ENCODE measurements around the gene EGFL7. TPM values are rescaled to one million over a fixed set of nuclear protein-coding genes. Genes with fewer than 3 reads are reported as not detected.

Gene EGFL7
- total RNA-seq (2014; rRNA removed; shearing (Covaris generic)): 0.71 and 0.81 TPM in 2 replicates

- H3K9me3 ChIP-seq (replicated peaks): no peaks in the 10 kb centered on the region
- no peak for DNase-seq
- no peak within 1 kb of the TSS for H3K4me3 ChIP-seq
- H3K36me3 ChIP-seq: no peaks in the 10 kb centered on the region
- H3K4me1 ChIP-seq: peaks cover 29% of the 10 kb centered on the region
- H3K27ac ChIP-seq: no peak within 1 kb of the TSS
- peaks cover 87% of the 10 kb centered on the region for H3K27me3 ChIP-seq
These were observed at the start of gene EGFL7 for GRCh38 chr9:136662656-136663581. TSS of gene EGFL7 (plus strand) at chr9:136662916. CDS start at chr9:136668283, 5,367 bp downstream.

GRCh38 chr9:136613824-136614371, 48.8 kb upstream of the EGFL7 start:
- Histone ChIP-seq H3K9me3 (replicated peaks) (no peaks in the 10 kb centered on the region), H3K27ac (no peak overlapping the region), H3K4me1 (peaks cover 6% of the 10 kb centered on the region), H3K4me3 (no peak overlapping the region), H3K27me3 (peaks cover 74% of the 10 kb centered on the region), H3K36me3 (no peaks in the 10 kb centered on the region)
- no peak for DNase-seq

- H3K4me1 ChIP-seq: peaks cover 7% of the 10 kb centered on the region
- H3K27me3 ChIP-seq: peaks cover 74% of the 10 kb centered on the region
- DNase-seq: no peak
- no peak overlapping the region for H3K4me3 ChIP-seq
- no peaks in the 10 kb centered on the region for H3K9me3 ChIP-seq (replicated peaks)
- no peak overlapping the region for H3K27ac ChIP-seq
- H3K36me3 ChIP-seq: no peaks in the 10 kb centered on the region
These were observed 48.3 kb upstream of the EGFL7 start for GRCh38 chr9:136614372-136614922.

GRCh38 chr9:136614967-136615623, 47.6 kb upstream of the EGFL7 start:
- H3K27ac ChIP-seq: no peak overlapping the region
- peaks cover 74% of the 10 kb centered on the region for H3K27me3 ChIP-seq
- no peak for DNase-seq
- H3K36me3 ChIP-seq: no peaks in the 10 kb centered on the region
- peaks cover 13% of the 10 kb centered on the region for H3K4me1 ChIP-seq
- no peaks in the 10 kb centered on the region for H3K9me3 ChIP-seq (replicated peaks)
- H3K4me3 ChIP-seq: no peak overlapping the region

- DNase-seq: no peak
- no peak overlapping the region for H3K4me3 ChIP-seq
- H3K27ac ChIP-seq: no peak overlapping the region
- peaks cover 77% of the 10 kb centered on the region for H3K27me3 ChIP-seq
- no peaks in the 10 kb centered on the region for H3K36me3 ChIP-seq
- peaks cover 20% of the 10 kb centered on the region for H3K4me1 ChIP-seq
- no peaks in the 10 kb centered on the region for H3K9me3 ChIP-seq (replicated peaks)
These were observed 46.9 kb upstream of the EGFL7 start for GRCh38 chr9:136615631-136616306.

DNA sequence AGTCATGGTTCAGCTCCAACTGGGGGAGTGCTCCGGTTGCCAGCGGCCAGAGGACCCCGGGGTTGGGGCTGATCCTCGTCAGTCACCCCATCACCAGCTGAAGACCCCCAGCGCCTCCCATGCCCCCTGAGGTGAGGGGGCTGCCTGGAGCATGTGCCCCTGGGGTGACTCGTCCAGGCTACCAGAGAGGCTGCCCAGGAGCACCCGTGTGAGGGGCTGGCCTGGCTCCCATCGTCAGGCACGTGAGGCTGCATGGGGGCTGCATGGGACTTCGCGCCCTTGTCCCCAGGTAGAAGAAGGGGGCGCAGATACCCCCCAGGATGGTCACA, 46.4 kb upstream of the EGFL7 start:
- H3K36me3 ChIP-seq: no peaks in the 10 kb centered on the region
- H3K4me1 ChIP-seq: peaks cover 25% of the 10 kb centered on the region
- H3K27me3 ChIP-seq: peaks cover 81% of the 10 kb centered on the region
- no peak overlapping the region for H3K27ac ChIP-seq
- no peak for DNase-seq
- H3K9me3 ChIP-seq (replicated peaks): no peaks in the 10 kb centered on the region
- no peak overlapping the region for H3K4me3 ChIP-seq

DNA sequence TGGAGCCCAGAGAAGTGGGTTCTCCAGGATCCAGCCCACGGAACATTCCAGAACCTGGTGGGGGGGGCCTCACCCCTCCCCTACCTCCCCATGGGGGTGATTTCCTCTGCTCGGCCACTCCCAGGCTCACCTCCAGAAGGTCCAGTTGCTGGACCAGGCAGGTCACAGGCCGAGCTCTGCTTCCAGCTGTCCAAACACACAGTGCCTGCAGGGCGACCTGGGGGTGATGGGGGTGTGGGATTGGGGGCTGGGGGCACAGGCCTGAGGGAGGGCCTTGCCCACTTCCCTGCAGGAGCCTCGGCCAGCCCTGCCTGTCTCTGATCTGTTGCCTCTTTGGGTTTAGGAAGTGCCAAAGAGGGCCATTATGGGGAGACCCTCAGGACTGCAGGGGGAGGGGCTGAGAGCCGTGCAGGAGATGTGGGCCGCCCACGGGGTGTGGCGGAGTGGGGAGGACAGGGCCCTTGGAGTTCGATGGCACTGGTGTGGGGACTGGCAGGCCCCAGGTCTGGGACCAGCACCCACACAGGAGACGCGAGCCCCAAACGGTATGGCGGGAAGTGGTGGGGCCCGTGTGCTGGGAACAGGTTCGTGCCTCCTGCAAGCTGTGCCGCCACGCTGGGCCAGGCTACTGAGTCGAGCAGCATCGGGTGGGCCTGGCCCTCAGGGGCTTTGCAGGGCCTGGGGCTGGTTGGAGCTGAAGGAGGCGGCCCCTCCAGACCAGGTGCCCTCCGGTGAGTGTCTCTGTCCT, 45.6 kb upstream of the EGFL7 start:
- Histone ChIP-seq H3K36me3 (no peaks in the 10 kb centered on the region), H3K27me3 (peaks cover 83% of the 10 kb centered on the region), H3K4me1 (peaks cover 28% of the 10 kb centered on the region), H3K27ac (no peak overlapping the region), H3K4me3 (no peak overlapping the region), H3K9me3 (replicated peaks) (no peaks in the 10 kb centered on the region)
- no peak for DNase-seq

GRCh38 chr9:136617746-136618579, 44.8 kb upstream of the EGFL7 start:
- Histone ChIP-seq H3K4me1 (peaks cover 28% of the 10 kb centered on the region), H3K27ac (no peak overlapping the region), H3K36me3 (no peaks in the 10 kb centered on the region), H3K9me3 (replicated peaks) (no peaks in the 10 kb centered on the region), H3K4me3 (no peak overlapping the region), H3K27me3 (peaks cover 86% of the 10 kb centered on the region)
- DNase-seq: peak in 1 of 2 experiments; percentile 42

GRCh38 chr9:136618580-136619547, 43.9 kb upstream of the EGFL7 start:
- peaks cover 81% of the 10 kb centered on the region for H3K27me3 ChIP-seq
- no peaks in the 10 kb centered on the region for H3K9me3 ChIP-seq (replicated peaks)
- no peak for DNase-seq
- no peaks in the 10 kb centered on the region for H3K36me3 ChIP-seq
- peaks cover 34% of the 10 kb centered on the region for H3K4me1 ChIP-seq
- H3K4me3 ChIP-seq: no peak overlapping the region
- no peak overlapping the region for H3K27ac ChIP-seq

DNA sequence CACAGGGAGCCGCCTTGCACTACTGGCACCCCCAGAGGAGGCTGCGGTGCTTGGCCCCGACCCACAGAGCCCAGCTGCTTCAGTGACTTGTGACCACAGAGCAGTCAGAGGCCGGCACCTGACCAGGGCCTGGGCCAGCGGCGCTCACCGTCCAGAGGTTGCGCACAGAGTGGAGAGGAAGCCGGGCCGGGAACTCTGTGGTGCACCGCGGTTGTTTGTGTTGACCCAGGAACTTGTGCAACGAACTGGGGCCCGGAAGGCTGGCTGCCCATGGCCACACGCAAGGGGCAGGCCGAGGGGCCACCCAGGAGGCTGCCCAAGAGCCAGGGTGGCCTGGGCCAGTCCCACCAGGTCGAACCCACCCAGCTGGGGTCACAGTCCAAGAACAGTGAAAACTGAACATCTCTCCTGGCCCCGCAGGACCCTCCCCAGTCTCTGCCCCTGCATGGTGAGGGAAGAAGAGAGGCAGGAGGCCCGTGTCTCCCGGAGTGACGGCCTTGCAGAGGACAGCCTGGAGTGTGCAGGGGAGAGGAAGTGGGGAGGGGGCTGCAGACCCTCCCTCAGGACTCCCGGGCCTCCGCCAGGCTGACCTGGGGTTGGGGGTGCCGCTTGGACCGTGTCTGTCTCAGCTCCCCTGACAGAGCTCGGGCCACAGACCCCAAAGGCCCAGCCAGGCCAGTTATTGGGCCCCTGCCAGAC, 42.8 kb upstream of the EGFL7 start:
- no peak for DNase-seq
- Histone ChIP-seq H3K36me3 (no peaks in the 10 kb centered on the region), H3K27ac (no peak overlapping the region), H3K4me3 (no peak overlapping the region), H3K27me3 (peaks cover 74% of the 10 kb centered on the region), H3K9me3 (replicated peaks) (no peaks in the 10 kb centered on the region), H3K4me1 (peaks cover 39% of the 10 kb centered on the region)

GRCh38 chr9:136620441-136621018, 42.2 kb upstream of the EGFL7 start:
- no peak for DNase-seq
- no peaks in the 10 kb centered on the region for H3K36me3 ChIP-seq
- peaks cover 68% of the 10 kb centered on the region for H3K27me3 ChIP-seq
- no peak overlapping the region; the same call in 1 of the 2 replicates for H3K4me3 ChIP-seq
- H3K4me1 ChIP-seq: peaks cover 46% of the 10 kb centered on the region
- H3K27ac ChIP-seq: no peak overlapping the region
- H3K9me3 ChIP-seq (replicated peaks): no peaks in the 10 kb centered on the region
